Osteoblast (primary cell): ENCODE measurements around the gene INPP5A. TPM values are rescaled to one million over a fixed set of nuclear protein-coding genes. Genes with fewer than 3 reads are reported as not detected.

Source experiments
- DNase-seq: peaks from one replicate; pipeline ENCODE4 v3.0.0; 2011; ENCODE audit warnings: low spot score, mixed read lengths; ENCODE audit not compliant: insufficient read length; ENCODE audit errors: missing footprints
- H2AFZ ChIP-seq: 2 replicates; pipeline ENCODE4 v1.6.0; 2011; ENCODE audit warnings: mild to moderate bottlenecking, low read length
- H3K27ac ChIP-seq: 2 replicates; pipeline ENCODE4 v1.5.1; 2011; ENCODE audit warnings: mild to moderate bottlenecking, low read depth, low read length, moderate library complexity
- H3K27me3 ChIP-seq: 2 replicates; pipeline ENCODE4 v1.6.0; 2012; ENCODE audit warnings: mild to moderate bottlenecking, control low read depth, inconsistent platforms, low read length, moderate library complexity; ENCODE audit not compliant: insufficient read depth
- H3K36me3 ChIP-seq: 2 replicates; pipeline ENCODE4 v1.5.1; 2011; ENCODE audit warnings: mild to moderate bottlenecking, low read length, control low read depth, moderate library complexity; ENCODE audit not compliant: insufficient read depth
- H3K4me1 ChIP-seq: 2 replicates; pipeline ENCODE4 v1.5.1; 2011; ENCODE audit warnings: mild to moderate bottlenecking, low read length, control low read depth, moderate library complexity; ENCODE audit not compliant: insufficient read depth
- H3K4me2 ChIP-seq: 2 replicates; pipeline ENCODE4 v1.6.0; 2011; ENCODE audit warnings: mild to moderate bottlenecking, low read length; ENCODE audit not compliant: insufficient read depth
- H3K4me3 ChIP-seq: fragments of 200-600 bp; sonication (generic); 3 replicates; pipeline ENCODE4 v1.5.1; 2012; ENCODE audit warnings: mild to moderate bottlenecking, low read length, inconsistent platforms; ENCODE audit not compliant: insufficient read depth
- H3K79me2 ChIP-seq: 2 replicates; pipeline ENCODE4 v1.6.0; 2012; ENCODE audit warnings: mild to moderate bottlenecking, low read length, control low read depth, inconsistent platforms; ENCODE audit not compliant: insufficient read depth
- H3K9me3 ChIP-seq: 2 replicates; pipeline ENCODE4 v1.5.1; 2011; ENCODE audit warnings: low read depth, low read length, control low read depth
- H4K20me1 ChIP-seq: 2 replicates; pipeline ENCODE4 v1.6.0; 2012; ENCODE audit warnings: mild to moderate bottlenecking, low read length, control low read depth; ENCODE audit not compliant: insufficient read depth
- total RNA-seq: library from RNA; depleted of rRNA; stranded (reverse); fragments of >200 nt; gene quantifications from 2 replicates; pipeline ENCODE4 v1.2.3, GENCODE V29; 2012
- TF ChIP-seq, protein P1 (sequence below): IDR thresholded peaks from 2 replicates; pipeline ENCODE4 v1.5.1; 2011; ENCODE audit warnings: mild to moderate bottlenecking, low read depth, low read length, moderate library complexity; ENCODE audit errors: extremely low read depth

The INPP5A gene
- total RNA-seq, 1 donor: 22.8 TPM

- Histone ChIP-seq H4K20me1 (no peaks in the 10 kb centered on the region), H2AFZ (no peak overlapping the region), H3K79me2 (no peaks in the 10 kb centered on the region), H3K9me3 (no peaks in the 10 kb centered on the region), H3K4me1 (peaks cover 7% of the 10 kb centered on the region), H3K4me3 (no peak overlapping the region), H3K4me2 (no peak overlapping the region), H3K36me3 (no peaks in the 10 kb centered on the region), H3K27me3 (peaks cover 10% of the 10 kb centered on the region), H3K27ac (no peak overlapping the region)
- DNase-seq: no peak
- TF ChIP-seq, protein P1, sequence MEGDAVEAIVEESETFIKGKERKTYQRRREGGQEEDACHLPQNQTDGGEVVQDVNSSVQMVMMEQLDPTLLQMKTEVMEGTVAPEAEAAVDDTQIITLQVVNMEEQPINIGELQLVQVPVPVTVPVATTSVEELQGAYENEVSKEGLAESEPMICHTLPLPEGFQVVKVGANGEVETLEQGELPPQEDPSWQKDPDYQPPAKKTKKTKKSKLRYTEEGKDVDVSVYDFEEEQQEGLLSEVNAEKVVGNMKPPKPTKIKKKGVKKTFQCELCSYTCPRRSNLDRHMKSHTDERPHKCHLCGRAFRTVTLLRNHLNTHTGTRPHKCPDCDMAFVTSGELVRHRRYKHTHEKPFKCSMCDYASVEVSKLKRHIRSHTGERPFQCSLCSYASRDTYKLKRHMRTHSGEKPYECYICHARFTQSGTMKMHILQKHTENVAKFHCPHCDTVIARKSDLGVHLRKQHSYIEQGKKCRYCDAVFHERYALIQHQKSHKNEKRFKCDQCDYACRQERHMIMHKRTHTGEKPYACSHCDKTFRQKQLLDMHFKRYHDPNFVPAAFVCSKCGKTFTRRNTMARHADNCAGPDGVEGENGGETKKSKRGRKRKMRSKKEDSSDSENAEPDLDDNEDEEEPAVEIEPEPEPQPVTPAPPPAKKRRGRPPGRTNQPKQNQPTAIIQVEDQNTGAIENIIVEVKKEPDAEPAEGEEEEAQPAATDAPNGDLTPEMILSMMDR: no peak
Measured at GRCh38 chr10:132507409-132507955, 30.1 kb upstream of the INPP5A start.

GRCh38 chr10:132507956-132508490, 29.6 kb upstream of the INPP5A start:
- peak; percentile 58 for DNase-seq
- no peaks in the 10 kb centered on the region for H3K9me3 ChIP-seq
- H3K79me2 ChIP-seq: no peaks in the 10 kb centered on the region
- H3K36me3 ChIP-seq: no peaks in the 10 kb centered on the region
- no peak overlapping the region for H3K27ac ChIP-seq
- peaks cover 8% of the 10 kb centered on the region for H3K27me3 ChIP-seq
- H3K4me1 ChIP-seq: peaks cover 7% of the 10 kb centered on the region
- H4K20me1 ChIP-seq: no peaks in the 10 kb centered on the region
- no peak overlapping the region for H2AFZ ChIP-seq
- TF ChIP-seq, protein P1: no peak
- H3K4me3 ChIP-seq: no peak overlapping the region
- no peak overlapping the region for H3K4me2 ChIP-seq

DNA sequence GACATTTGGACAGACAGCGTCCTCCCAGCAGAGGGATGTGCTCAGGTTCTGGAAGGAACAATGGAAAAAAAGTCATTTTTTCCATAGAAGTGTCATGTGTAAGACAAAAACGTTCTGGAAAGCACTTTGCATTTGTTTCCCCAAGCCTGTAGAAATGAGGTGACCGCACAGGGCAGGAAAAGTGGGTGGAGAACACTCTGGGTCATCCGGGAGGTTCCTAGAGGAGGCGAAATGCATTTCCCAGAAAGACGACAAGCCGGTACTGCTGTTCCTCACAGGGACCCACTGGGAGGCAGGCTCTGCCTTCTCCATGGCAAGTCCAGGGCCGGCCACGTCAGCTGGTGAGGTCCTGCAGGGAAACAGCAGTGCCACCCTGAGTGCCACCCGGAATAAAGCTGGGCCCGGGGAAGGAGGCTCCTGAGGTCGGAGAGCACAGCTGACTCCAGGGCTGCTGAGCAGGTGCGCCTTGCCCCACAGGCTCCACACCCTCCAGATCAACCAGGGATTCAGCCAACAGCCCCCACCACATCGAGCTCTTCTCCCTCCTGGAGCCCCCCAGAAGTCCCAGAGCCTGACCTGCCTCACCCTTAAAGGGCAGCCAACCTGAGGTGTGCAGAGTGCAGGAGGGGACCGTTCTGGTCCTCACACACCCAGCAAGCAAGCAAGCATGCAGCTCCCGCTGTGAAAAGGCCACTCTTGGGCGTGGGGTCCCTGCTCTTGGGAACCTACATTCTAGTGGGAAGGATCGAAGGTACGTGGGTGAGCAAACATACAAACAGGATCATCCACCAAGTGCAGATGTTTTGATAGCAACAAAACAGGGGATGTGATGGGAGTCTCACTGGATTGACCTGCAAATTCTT, 28.8 kb upstream of the INPP5A start:
- TF ChIP-seq, protein P1: peak; percentile 21
- Histone ChIP-seq H3K9me3 (no peaks in the 10 kb centered on the region), H3K4me1 (peaks cover 7% of the 10 kb centered on the region), H4K20me1 (no peaks in the 10 kb centered on the region), H3K79me2 (no peaks in the 10 kb centered on the region), H3K36me3 (no peaks in the 10 kb centered on the region), H3K27me3 (peaks cover under 1% of the 10 kb centered on the region), H3K27ac (no peak overlapping the region), H3K4me3 (no peak overlapping the region), H3K4me2 (no peak overlapping the region), H2AFZ (no peak overlapping the region)
- DNase-seq: peak; percentile 52
